Smooth muscle cell (in vitro differentiated cells): ENCODE measurements around the gene EPHA5. TPM values are rescaled to one million over a fixed set of nuclear protein-coding genes. Genes with fewer than 3 reads are reported as not detected.

Source experiments
- DNase-seq: peaks from one replicate; lab custom pipeline; 2025; ENCODE audit not compliant: unreplicated experiment; lab: John Stamatoyannopoulos, UW
- H2AFZ ChIP-seq: fragments of 200-600 bp; sonication (generic); 2 replicates; pipeline ENCODE4 v1.6.0; 2016; ENCODE audit warnings: antibody characterized with exemption, low read depth, mild to moderate bottlenecking
- H3F3A ChIP-seq: fragments of 200-600 bp; sonication (generic); 2 replicates; pipeline ENCODE4 v1.6.0; 2017; ENCODE audit warnings: antibody characterized with exemption, low read depth
- H3K27ac ChIP-seq: fragments of 200-600 bp; sonication (generic); 2 replicates; pipeline ENCODE4 v1.5.1; 2016; ENCODE audit warnings: low read depth, mild to moderate bottlenecking
- H3K27me3 ChIP-seq: fragments of 200-600 bp; sonication (generic); 2 replicates; pipeline ENCODE4 v1.6.1; 2016; ENCODE audit warnings: low read depth, mild to moderate bottlenecking
- H3K36me3 ChIP-seq: fragments of 200-600 bp; sonication (generic); 2 replicates; pipeline ENCODE4 v1.5.1; 2016; ENCODE audit warnings: low read depth
- H3K4me1 ChIP-seq: fragments of 200-600 bp; sonication (generic); 2 replicates; pipeline ENCODE4 v1.5.1; 2016; ENCODE audit warnings: low read depth
- H3K4me2 ChIP-seq: fragments of 200-600 bp; sonication (generic); 2 replicates; pipeline ENCODE4 v1.6.0; 2016; ENCODE audit warnings: mild to moderate bottlenecking
- H3K4me3 ChIP-seq: fragments of 200-600 bp; sonication (generic); 2 replicates; pipeline ENCODE4 v1.5.1; 2016; ENCODE audit warnings: mild to moderate bottlenecking
- H3K79me2 ChIP-seq: fragments of 200-600 bp; sonication (generic); 2 replicates; pipeline ENCODE4 v1.6.0; 2016; ENCODE audit warnings: low read depth, mild to moderate bottlenecking
- H3K9ac ChIP-seq: fragments of 200-600 bp; sonication (generic); 2 replicates; pipeline ENCODE4 v1.6.0; 2016; ENCODE audit warnings: low read depth
- H3K9me3 ChIP-seq: fragments of 200-600 bp; sonication (generic); replicated peaks from 2 replicates; pipeline ENCODE4 v1.5.1; 2016; ENCODE audit warnings: low read depth
- H4K20me1 ChIP-seq: fragments of 200-600 bp; sonication (generic); 2 replicates; pipeline ENCODE4 v1.6.0; 2016; ENCODE audit warnings: low read depth
- CTCF ChIP-seq: fragments of 200-600 bp; sonication (generic); IDR thresholded peaks from 2 replicates; pipeline ENCODE4 v1.5.1; 2017; ENCODE audit warnings: borderline replicate concordance, mild to moderate bottlenecking, antibody characterized with exemption; ENCODE audit not compliant: insufficient read depth, poor library complexity, severe bottlenecking
- WGBS: methylation state at CpG from one replicate; pipeline ENCODE4 v1.1.7; 2016; ENCODE audit warnings: low lambda C conversion rate; 5-methylcytosine and 5-hydroxymethylcytosine counted together
- polyA plus RNA-seq: library from polyadenylated mRNA; unstranded; fragments of >200 nt; fragmentation: Nextera tagmentation; extraction: Ambion mirVana; gene quantifications from 2 replicates; pipeline ENCODE4 v1.2.1, GENCODE V29; 2016
- total RNA-seq: library from RNA; depleted of rRNA; stranded (reverse); fragments of >200 nt; gene quantifications from 2 replicates; pipeline ENCODE4 v1.2.3, GENCODE V29; 2014

EPHA5 gene
- total and polyA plus RNA-seq, 2 experiments from 2014 or later = 0.04 TPM; not detected in 1

GRCh38 chr4:65535113-65535512 lies 135.2 kb downstream of the EPHA5 start:
- H3K27me3 ChIP-seq = no peaks in the 10 kb centered on the region
- no peaks in the 10 kb centered on the region for H3K4me1 ChIP-seq
- H4K20me1 ChIP-seq = no peaks in the 10 kb centered on the region
- no peaks in the 10 kb centered on the region for H3F3A ChIP-seq
- no peak for TF ChIP-seq CTCF
- no peaks in the 10 kb centered on the region for H3K9me3 ChIP-seq
- no peak overlapping the region for H3K4me3 ChIP-seq
- no peaks in the 10 kb centered on the region for H3K79me2 ChIP-seq
- peak overlapping the region; percentile 35 for H2AFZ ChIP-seq
- no peak overlapping the region for H3K4me2 ChIP-seq
- DNase-seq = no peak
- H3K27ac ChIP-seq = no peak overlapping the region
- H3K9ac ChIP-seq = no peak overlapping the region
- no peaks in the 10 kb centered on the region for H3K36me3 ChIP-seq
- 72% methylated on average over 3 of the region's 3 CpGs for WGBS

- WGBS = 58% methylated on average over 1 of the region's 1 CpG
- Histone ChIP-seq H3K4me2 (no peak overlapping the region), H3K9me3 (no peaks in the 10 kb centered on the region), H3K4me3 (no peak overlapping the region), H3F3A (no peaks in the 10 kb centered on the region), H3K9ac (no peak overlapping the region), H4K20me1 (no peaks in the 10 kb centered on the region), H3K79me2 (no peaks in the 10 kb centered on the region), H2AFZ (no peak overlapping the region), H3K27ac (no peak overlapping the region), H3K27me3 (no peaks in the 10 kb centered on the region), H3K4me1 (no peaks in the 10 kb centered on the region), H3K36me3 (no peaks in the 10 kb centered on the region)
- no peak for DNase-seq
- TF ChIP-seq CTCF = no peak
These were observed 148.6 kb downstream of the EPHA5 start for GRCh38 chr4:65521666-65522065.

- WGBS = 80% methylated on average over 2 of the region's 2 CpGs
- no peaks in the 10 kb centered on the region for H3K9me3 ChIP-seq
- no peak overlapping the region for H3K27ac ChIP-seq
- H3K4me3 ChIP-seq = no peak overlapping the region
- H3K9ac ChIP-seq = no peak overlapping the region
- H2AFZ ChIP-seq = no peak overlapping the region
- H3K27me3 ChIP-seq = no peaks in the 10 kb centered on the region
- H3K36me3 ChIP-seq = no peaks in the 10 kb centered on the region
- H3K4me2 ChIP-seq = no peak overlapping the region
- no peak for DNase-seq
- H4K20me1 ChIP-seq = no peaks in the 10 kb centered on the region
- no peaks in the 10 kb centered on the region for H3K4me1 ChIP-seq
- TF ChIP-seq CTCF = no peak
- no peaks in the 10 kb centered on the region for H3F3A ChIP-seq
- H3K79me2 ChIP-seq = no peaks in the 10 kb centered on the region
These were observed 154.6 kb downstream of the EPHA5 start for GRCh38 chr4:65515646-65516045.

- Histone ChIP-seq H3F3A (no peaks in the 10 kb centered on the region), H3K4me3 (no peak overlapping the region), H3K9ac (no peak overlapping the region), H2AFZ (no peak overlapping the region), H3K4me1 (peaks cover 3% of the 10 kb centered on the region), H3K4me2 (peak overlapping the region; percentile 7), H3K27ac (no peak overlapping the region), H3K27me3 (no peaks in the 10 kb centered on the region), H3K79me2 (no peaks in the 10 kb centered on the region), H4K20me1 (no peaks in the 10 kb centered on the region), H3K36me3 (no peaks in the 10 kb centered on the region), H3K9me3 (no peaks in the 10 kb centered on the region)
- no peak for DNase-seq
- WGBS = 24% methylated on average over 1 of the region's 1 CpG
- no peak for TF ChIP-seq CTCF
These were observed 159.3 kb downstream of the EPHA5 start for GRCh38 chr4:65510976-65511375.
